ENCODE measurements around the gene DLGAP1. TPM values are rescaled to one million over a fixed set of nuclear protein-coding genes. Genes with fewer than 3 reads are reported as not detected.
"Not testable (repeated sequence)": the region's sequence is repeated elsewhere in the genome, so short reads cannot be mapped to it uniquely, and the experiment has no call there.

DLGAP1 gene
- total RNA-seq, 2 experiments from 2014 or later = 0.31 to 0.36 TPM

DNA sequence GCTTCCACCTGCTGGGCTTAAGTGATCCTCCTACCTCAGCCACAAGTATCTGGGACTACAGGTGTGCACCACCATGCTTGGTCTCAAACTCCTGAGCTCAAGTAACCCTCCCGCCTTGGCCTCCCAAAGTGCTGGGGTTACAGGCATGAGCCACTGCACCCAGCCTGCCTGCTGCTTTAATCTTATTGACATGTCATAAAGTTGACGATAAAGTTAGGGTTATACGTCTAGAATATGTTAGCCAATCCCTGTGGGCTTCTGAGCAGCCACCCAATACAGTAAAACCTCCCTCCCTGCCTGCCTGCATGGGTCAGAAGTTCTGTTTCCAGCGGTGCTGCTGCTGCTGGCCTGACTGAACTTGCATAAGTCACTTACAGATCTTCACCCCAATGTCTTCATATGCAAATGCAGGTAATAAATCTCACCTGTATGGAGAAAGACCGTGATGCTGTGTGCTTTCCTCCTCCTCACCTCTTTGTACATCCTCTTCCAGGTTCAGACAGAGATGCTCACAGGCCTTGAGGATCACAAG is 975.1 kb downstream of the DLGAP1 start:
- Mint-ChIP-seq H3K36me3 (ENCODE audit: low read depth) (no peaks in the 10 kb centered on the region), H3K27me3 (no peaks in the 10 kb centered on the region), H3K4me1 (ENCODE audit: low read depth) (no peaks in the 10 kb centered on the region), H3K4me3 (no peak overlapping the region), H3K9me3 (no peaks in the 10 kb centered on the region), H3K27ac (no peak overlapping the region)
- ATAC-seq (ENCODE audit: poor library complexity) = no peak
- TF ChIP-seq, protein P1, sequence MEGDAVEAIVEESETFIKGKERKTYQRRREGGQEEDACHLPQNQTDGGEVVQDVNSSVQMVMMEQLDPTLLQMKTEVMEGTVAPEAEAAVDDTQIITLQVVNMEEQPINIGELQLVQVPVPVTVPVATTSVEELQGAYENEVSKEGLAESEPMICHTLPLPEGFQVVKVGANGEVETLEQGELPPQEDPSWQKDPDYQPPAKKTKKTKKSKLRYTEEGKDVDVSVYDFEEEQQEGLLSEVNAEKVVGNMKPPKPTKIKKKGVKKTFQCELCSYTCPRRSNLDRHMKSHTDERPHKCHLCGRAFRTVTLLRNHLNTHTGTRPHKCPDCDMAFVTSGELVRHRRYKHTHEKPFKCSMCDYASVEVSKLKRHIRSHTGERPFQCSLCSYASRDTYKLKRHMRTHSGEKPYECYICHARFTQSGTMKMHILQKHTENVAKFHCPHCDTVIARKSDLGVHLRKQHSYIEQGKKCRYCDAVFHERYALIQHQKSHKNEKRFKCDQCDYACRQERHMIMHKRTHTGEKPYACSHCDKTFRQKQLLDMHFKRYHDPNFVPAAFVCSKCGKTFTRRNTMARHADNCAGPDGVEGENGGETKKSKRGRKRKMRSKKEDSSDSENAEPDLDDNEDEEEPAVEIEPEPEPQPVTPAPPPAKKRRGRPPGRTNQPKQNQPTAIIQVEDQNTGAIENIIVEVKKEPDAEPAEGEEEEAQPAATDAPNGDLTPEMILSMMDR (IDR thresholded peaks at IDR 0.05) = no peak
- Histone ChIP-seq H3K27ac (ENCODE audit: low read depth in 1 of 2, low read length in 2 of 2) (no peak overlapping the region), H3K9me3 (ENCODE audit: control insufficient read depth in 1 of 2, insufficient read depth in 1 of 2, low read length in 2 of 2) (no peaks in the 10 kb centered on the region), H3K4me1 (ENCODE audit: insufficient read depth, low read length) (no peaks in the 10 kb centered on the region), H3K27me3 (ENCODE audit: control insufficient read depth in 1 of 2, insufficient read depth in 2 of 2, low read length in 2 of 2) (no peaks in the 10 kb centered on the region), H3K36me3 (ENCODE audit: insufficient read depth, low read length) (no peaks in the 10 kb centered on the region), H3K4me3 (ENCODE audit: low read length) (no peak overlapping the region)
- intact Hi-C loops (cut with DNase I, micrococcal nuclease) = no loop called here
- POLR2A ChIA-PET = no interaction called here
- CTCF ChIA-PET = interaction anchor here (1.3 kb wide), 1 partner anchor 183 kb away, joined by 3 read pairs; no protein-coding TSS in a partner anchor
- DNase-seq = no peak

DNA sequence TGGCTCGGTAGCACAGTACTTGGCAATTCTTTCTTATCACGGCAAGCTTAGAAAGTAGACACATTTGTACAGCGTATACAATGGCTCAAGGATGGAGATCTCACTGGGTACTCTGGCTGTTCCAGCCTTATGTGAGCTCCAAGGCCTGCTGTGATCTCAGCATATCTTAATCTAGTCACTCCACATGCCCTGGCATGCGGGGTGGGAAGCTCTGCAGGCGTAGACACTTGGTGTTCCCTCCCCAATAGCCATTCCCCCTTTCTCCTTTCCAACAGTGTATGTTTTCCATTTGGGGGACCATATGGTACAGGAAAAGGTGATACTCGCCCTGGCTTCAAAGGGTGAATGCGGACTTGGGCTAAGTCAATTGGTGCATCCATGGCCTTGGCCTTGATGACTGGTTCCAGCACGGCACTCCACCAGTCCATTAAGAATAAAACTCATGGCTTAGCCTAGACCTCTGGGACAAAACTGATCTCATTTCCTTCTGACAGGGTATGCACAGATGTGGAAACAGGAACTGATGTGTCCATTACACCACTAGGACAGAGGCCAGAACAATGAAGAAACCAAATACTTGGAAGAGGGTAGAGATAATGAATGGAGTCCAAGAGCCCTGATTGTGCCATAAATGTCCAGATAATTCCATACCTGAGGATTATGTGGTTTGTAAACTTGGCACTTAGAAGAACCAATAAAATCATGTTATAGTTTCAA is 976.7 kb downstream of the DLGAP1 start:
- intact Hi-C loops (cut with DNase I, micrococcal nuclease) = no loop called here
- ATAC-seq (ENCODE audit: poor library complexity) (no peak), DNase-seq (no peak)
- no peaks in the 10 kb centered on the region for H3K9me3 Mint-ChIP-seq
- no peaks in the 10 kb centered on the region for H3K4me1 Mint-ChIP-seq (ENCODE audit: low read depth)
- H3K4me1 ChIP-seq (ENCODE audit: insufficient read depth, low read length) = no peaks in the 10 kb centered on the region
- no peaks in the 10 kb centered on the region for H3K27me3 ChIP-seq (ENCODE audit: control insufficient read depth in 1 of 2, insufficient read depth in 2 of 2, low read length in 2 of 2)
- no peaks in the 10 kb centered on the region for H3K27me3 Mint-ChIP-seq
- TF ChIP-seq, protein P1 (IDR thresholded peaks at IDR 0.05) = no peak
- H3K27ac ChIP-seq (ENCODE audit: low read depth in 1 of 2, low read length in 2 of 2) = no peak overlapping the region
- no peaks in the 10 kb centered on the region for H3K36me3 ChIP-seq (ENCODE audit: insufficient read depth, low read length)
- H3K36me3 Mint-ChIP-seq (ENCODE audit: low read depth) = no peaks in the 10 kb centered on the region
- POLR2A ChIA-PET = no interaction called here
- CTCF ChIA-PET = interaction anchor here (0.9 kb wide), 1 partner anchor 25 kb away, joined by 3 read pairs; no protein-coding TSS in a partner anchor
- no peak overlapping the region for H3K4me3 Mint-ChIP-seq
- H3K27ac Mint-ChIP-seq = no peak overlapping the region
- no peaks in the 10 kb centered on the region for H3K9me3 ChIP-seq (ENCODE audit: control insufficient read depth in 1 of 2, insufficient read depth in 1 of 2, low read length in 2 of 2)
- H3K4me3 ChIP-seq (ENCODE audit: low read length) = no peak overlapping the region

DNA sequence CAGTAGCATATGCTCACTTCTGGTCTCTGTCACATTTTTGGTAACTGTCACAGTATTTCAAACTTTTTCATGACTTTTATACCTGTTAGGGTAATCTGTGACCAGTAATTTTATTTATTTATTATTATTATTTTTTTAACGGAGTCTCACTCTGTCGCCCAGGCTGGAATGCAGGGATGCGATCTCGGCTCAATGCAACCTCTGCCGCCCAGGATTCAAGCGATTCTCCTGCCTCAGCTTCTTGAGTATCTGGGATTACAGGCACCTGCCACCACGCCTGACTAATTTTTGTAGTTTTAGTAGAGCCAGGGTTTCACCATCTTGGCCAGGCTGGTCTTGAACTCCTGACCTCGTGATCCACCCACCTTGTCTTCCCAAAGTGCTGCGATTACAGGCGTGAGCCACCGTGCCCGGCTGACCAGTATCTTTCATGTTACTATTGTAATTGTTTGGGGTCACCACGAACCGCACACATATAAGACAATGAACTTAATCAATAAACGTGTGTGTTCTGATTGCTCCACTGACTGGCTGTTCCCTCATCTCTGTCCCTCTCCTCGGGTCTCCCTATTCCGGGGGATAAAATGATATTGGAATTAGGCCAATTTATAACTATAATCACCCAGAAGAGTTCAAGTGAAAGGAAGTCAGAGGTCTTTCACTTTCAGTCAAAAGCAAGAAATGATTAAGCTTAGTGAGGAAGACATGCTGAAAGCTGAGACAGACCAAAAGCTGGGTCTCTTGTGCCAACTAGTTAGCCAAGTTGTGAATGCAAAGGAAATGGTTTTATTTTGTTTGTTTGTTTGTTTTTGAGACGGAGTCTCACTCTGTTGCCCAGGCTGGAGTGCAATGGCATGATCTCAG is 982.2 kb downstream of the DLGAP1 start:
- intact Hi-C loops (cut with DNase I, micrococcal nuclease) = no loop called here
- Mint-ChIP-seq H3K36me3 (ENCODE audit: low read depth) (no peaks in the 10 kb centered on the region), H3K4me3 (no peak overlapping the region), H3K27me3 (no peaks in the 10 kb centered on the region), H3K27ac (no peak overlapping the region), H3K9me3 (no peaks in the 10 kb centered on the region), H3K4me1 (ENCODE audit: low read depth) (peaks cover 4% of the 10 kb centered on the region)
- POLR2A ChIA-PET = interaction anchor here (1.0 to 1.4 kb wide), 2 partner anchors 22 to 121 kb away, joined by 4 to 5 read pairs; no protein-coding TSS in a partner anchor
- DNase-seq (peak in 1 of 14 experiments; percentile 27), ATAC-seq (ENCODE audit: poor library complexity) (no peak)
- no peaks in the 10 kb centered on the region for H3K27me3 ChIP-seq (ENCODE audit: control insufficient read depth in 1 of 2, insufficient read depth in 2 of 2, low read length in 2 of 2)
- no peaks in the 10 kb centered on the region for H3K9me3 ChIP-seq (ENCODE audit: control insufficient read depth in 1 of 2, insufficient read depth in 1 of 2, low read length in 2 of 2)
- no peak overlapping the region for H3K27ac ChIP-seq (ENCODE audit: low read depth in 1 of 2, low read length in 2 of 2)
- no peaks in the 10 kb centered on the region for H3K4me1 ChIP-seq (ENCODE audit: insufficient read depth, low read length)
- H3K4me3 ChIP-seq (ENCODE audit: low read length) = no peak overlapping the region
- TF ChIP-seq, protein P1 (IDR thresholded peaks at IDR 0.05) = no peak
- CTCF ChIA-PET = no interaction called here
- H3K36me3 ChIP-seq (ENCODE audit: insufficient read depth, low read length) = no peaks in the 10 kb centered on the region

DNA sequence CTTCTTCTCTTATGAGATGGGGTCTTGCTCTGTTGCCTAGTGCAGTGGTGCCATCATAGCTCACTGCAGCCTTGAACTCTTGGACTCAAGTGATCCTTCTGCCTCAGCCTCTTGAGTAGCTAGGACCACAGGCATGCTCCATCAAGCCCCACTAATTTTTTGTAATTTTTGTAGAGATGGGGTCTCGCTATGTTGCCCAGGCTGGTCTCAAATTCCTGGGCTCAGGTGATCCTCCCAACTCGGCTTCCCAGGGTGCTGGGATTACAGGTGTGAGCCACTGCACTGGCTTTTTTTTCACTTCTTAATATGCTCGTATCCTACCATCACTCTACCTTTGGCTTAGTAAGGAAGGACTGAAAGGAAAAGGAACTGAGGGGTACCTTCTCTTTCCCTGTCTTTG is 983.0 kb downstream of the DLGAP1 start:
- POLR2A ChIA-PET = interaction anchor here (1.4 kb wide), 1 partner anchor 122 kb away, joined by 5 read pairs; no protein-coding TSS in a partner anchor
- ATAC-seq (ENCODE audit: poor library complexity); H3K36me3 ChIP-seq (ENCODE audit: insufficient read depth, low read length); H3K27ac Mint-ChIP-seq; intact Hi-C loops (cut with DNase I, micrococcal nuclease); H3K9me3 ChIP-seq (ENCODE audit: control insufficient read depth in 1 of 2, insufficient read depth in 1 of 2, low read length in 2 of 2); DNase-seq; CTCF ChIA-PET; H3K27me3 ChIP-seq (ENCODE audit: control insufficient read depth in 1 of 2, insufficient read depth in 2 of 2, low read length in 2 of 2); H3K4me3 ChIP-seq (ENCODE audit: low read length); H3K27ac ChIP-seq (ENCODE audit: low read depth in 1 of 2, low read length in 2 of 2); H3K4me1 Mint-ChIP-seq (ENCODE audit: low read depth); H3K27me3 Mint-ChIP-seq; H3K9me3 Mint-ChIP-seq; H3K36me3 Mint-ChIP-seq (ENCODE audit: low read depth); H3K4me3 Mint-ChIP-seq; H3K4me1 ChIP-seq (ENCODE audit: insufficient read depth, low read length): not testable (repeated sequence)

Data from CD4-positive, alpha-beta T cell (primary cell).